HG02798 (cell line): ENCODE measurements around the gene ZNF862.
"Not testable (repeated sequence)": the region's sequence is repeated elsewhere in the genome, so short reads cannot be mapped to it uniquely, and the experiment has no call there.

Source experiments
- ATAC-seq: cut with Tn5 transposase; IDR thresholded peaks from one replicate; pipeline ENCODE4 v1.9.1; 2021; ENCODE audit warnings: mild to moderate bottlenecking; ENCODE audit not compliant: unreplicated experiment, poor library complexity

The ZNF862 gene

DNA sequence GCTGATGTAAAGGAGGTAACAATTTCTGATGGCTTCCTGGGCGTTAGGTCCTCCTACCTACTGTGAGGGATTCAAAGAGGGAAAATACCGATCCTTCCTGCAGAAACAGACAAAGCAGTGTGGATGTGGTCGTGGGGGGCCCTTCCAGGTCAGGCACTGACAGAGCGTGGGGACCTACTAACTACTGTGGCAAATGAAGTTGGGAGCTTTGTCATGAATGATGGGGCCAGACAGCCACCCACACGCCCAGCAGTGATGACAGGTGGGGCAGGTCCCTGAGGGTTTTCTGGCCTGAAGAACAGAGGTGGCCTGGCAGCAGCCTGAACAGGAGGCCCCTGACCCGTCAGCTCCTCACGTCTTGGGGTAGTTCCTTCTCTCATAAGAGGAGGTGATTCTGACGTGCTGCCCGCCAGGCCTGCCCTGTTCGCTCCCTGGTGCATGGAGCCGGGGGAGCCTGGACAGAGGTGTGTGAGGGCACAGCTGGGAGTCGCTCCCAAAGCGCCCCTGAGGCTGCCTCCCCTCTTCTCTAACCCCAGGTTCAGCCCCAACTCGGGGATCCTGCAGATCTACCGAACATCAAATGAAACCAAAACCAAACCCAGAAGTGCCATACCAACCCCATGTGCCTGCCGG, 39.8 kb downstream of the ZNF862 start:
- no peak for ATAC-seq

DNA sequence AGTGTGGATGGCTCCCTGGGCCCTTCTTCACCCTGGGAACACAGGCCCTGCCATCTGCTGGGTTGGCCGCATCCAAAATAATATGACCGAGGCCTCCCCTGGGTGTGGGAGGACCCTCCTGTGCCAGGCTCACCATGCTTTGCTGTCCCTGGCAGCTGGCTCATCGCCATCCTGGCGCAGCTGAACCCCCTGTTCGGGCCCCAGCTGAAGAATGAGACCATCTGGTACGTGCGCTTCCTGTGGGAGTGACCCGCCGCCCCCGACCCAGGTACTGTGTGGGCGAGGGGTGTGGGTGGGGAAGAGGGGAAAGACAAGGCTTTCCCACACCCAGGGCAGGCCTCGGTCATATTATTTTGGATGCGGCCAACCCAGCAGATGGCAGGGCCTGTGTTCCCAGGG, 40.3 kb downstream of the ZNF862 start:
- ATAC-seq: no peak

DNA sequence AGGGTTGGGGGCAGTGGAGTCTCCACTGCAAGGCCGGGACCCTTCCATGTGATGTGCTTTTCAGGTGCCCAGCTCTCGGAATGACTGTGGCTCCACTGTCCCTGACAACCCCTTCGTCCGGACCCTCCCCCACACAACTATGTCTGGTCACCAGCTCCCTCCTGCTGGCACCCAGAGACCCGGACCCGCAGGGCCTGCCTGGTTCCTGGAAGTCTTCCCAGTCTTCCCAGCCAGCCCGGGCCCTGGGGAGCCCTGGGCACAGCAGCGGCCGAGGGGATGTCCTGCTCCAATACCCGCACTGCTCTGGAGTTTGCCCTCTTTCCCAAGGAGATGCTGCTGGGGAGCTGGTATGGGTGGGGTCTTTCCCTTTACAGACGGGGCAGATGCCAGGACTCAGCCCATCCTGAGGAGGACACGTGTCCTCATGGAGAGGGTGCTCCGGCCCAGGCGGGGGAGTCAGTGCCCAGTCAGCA, 41.1 kb downstream of the ZNF862 start:
- ATAC-seq: no peak

DNA sequence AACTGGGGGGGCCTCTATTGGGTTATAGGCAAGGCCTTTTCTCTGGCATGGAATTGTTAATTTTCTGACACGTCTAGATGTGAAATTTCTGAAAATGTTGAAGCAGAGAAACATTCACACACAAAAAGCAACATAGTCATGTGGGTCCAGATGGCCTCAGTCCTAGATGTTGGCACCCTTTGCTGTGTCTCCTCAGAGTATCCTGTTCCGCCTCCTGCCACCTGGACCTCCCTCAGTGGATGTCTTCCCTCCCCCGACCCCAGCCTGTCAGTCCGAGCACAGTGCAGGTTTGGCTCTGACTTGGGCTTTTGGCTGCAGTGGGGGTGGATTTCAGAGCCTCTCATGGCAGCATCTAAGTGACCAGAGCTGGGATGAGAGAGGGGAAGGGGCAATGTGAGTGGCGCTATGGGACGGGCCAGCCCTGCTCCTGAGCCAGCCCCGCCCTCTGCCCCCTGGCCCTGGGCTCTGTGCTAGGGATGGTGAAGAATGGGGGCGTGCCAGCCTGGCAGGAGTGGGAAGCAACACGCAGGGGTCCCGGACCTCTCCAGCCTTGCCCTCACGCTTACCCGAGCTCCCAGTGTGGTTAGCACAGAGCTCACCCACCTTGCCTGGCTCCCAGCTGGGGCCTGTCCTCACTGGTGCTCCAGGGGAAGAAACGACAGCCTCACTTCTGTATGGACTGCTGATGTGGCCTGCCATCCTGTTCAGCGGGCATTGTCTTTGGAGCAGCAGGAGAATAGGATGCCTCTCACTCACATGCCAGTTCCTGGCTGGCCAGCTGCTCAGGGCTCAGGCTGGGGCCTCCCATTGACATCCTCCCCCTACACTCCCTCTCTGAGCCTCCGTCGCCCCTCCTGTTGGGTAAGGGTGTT, 41.8 kb downstream of the ZNF862 start:
- ATAC-seq: no peak

DNA sequence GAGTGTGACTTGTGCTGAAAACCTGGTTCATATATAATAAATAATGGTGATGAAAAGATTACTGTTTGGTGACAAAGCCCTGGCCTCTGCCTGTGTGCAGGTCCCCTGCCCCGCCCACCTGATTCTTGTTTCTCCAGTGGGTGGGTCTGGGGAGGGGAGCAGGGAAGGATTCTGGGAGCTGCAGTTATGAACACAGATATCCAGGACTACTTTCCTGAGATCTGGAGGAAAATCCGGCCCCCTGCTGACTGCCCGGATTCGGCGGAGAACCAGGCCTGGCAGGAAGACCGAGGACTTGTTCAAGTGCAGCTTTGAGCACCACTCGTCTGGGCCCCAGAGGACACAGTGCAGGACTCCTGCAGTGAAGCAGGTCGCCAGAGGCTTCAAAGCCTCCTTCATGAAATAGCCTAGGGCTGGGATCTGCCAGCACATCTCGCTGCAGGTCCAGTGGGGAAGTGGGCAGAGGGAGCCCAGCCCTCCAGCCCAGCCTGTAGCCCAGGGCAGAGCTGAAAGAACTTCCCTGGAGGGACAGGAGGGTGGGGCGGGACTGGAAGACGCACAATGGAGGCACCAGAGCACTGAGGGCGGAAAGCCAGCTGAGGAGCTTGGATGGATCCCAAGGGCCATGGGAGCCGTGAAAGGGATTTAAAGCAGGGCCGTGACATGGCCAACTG, 42.6 kb downstream of the ZNF862 start:
- no peak for ATAC-seq

DNA sequence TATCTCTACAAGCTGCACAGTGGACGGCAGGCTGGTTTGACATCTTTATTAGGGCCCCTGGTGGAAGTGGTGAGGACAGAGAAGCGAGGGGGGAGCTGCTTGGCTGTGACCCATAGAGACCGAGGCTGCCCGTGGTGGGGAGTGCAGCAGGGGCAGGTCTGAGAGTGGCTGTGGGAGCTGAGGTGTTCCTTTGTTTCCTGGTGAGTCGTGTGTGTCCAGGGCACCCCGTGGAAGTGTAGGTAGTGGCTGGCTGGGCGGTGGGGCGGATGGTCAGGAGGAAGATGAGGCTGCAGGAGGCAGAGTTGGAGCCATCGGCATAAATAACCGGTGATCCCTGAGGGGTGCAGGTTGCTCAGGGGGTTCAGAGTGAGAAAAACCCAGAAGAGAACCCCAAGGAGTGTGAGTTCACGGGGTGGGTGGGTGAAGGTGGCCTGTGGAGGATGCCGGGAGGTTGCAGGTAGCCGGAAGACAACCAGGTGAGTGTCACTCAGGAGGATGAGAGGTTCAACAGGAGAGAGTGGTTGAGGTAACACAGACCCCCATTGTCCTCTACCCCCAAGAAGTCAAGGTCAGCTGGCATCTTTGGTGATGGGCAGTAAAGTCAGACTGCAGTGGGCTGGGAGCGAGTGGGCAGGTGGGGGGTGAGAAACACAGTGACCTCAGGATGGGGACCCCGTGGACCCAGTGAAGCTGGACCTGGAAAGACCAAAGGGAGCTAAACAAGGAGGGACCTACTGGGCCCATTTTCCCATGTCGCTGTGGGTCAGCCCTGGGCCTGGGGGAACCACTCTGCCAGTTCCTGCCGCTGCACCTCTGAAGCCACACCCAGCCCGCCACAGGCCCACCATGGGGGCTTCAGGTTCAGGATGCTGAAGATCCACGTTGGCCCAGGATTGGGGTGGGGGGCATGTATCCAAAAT, 43.4 kb downstream of the ZNF862 start:
- no peak for ATAC-seq

DNA sequence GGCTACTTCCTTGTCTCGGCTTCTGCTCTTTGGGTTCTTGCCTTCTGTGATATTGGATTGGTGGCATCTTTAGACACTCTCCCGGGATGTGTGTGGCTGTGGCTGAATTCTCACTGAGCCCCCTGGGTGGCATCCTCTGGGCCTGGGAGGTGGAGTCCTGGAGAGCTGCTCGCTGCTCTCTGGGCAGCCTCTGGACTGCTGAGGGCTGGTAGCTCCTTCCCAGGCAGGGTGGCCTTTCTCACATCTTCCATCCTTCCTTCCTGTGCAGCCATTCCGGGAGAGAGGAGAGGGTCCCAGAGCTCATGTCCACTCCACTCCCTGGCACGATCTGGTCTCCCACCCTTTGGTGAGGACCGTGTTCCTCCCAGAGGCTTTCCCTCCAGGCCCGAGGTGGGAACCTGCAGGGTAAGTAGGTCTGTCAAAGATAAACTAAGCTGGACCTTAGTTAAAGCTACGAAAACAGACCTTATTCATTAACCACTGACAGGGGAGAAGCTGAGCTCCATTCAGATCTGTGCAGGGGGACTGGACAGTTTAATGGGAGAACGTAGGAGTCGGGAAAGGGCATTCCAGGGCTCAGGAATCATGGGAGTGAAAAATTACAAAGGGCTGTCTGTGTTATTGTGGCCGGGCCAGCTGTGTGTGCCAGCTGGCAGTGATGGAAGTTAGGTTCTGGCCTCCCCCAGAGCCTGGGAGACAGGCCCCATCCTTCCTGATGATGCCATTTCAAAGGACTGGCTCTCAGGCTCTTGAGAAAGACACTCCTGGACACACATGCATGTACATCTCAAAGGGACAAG, 44.3 kb downstream of the ZNF862 start:
- ATAC-seq: no peak

DNA sequence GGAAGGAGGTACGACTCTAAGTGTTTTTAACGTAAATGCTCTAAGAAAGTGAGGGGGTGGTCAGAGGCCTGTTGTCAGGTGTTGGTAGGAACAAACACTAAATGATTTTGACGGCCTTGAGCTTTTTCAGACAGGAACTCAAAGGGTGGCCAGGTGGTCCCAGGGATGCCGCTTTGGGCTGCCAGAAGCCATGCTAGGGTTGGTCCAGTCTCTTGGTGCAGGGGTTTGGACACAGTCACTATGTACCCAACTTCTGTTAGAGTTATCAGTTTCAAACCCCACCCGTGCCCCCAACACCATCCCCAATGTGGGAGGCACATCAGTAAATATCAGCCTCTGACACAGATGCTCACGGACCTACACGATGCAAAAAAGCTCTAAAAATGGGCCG, 44.9 kb downstream of the ZNF862 start:
- no peak for ATAC-seq

DNA sequence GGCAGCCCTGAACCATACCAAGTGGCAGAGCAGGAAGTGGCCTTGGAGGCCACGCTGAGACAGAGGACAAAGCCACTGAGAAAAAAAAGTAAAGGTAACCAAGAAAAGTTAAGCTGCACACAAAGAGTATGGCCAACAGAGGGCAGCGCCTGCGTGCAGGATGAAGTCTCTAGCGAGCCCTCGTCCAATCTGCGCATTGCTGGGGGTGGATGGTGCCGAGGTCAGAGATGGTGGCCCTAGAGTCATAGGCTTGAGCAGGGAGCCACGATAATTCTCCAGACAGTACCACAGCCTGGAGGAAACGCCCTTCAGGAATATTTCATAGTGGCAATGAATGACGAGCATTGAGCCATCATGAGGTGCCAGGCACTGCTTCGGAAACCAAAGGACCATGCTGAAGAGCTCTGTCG, 45.3 kb downstream of the ZNF862 start:
- peak; percentile 62 for ATAC-seq

DNA sequence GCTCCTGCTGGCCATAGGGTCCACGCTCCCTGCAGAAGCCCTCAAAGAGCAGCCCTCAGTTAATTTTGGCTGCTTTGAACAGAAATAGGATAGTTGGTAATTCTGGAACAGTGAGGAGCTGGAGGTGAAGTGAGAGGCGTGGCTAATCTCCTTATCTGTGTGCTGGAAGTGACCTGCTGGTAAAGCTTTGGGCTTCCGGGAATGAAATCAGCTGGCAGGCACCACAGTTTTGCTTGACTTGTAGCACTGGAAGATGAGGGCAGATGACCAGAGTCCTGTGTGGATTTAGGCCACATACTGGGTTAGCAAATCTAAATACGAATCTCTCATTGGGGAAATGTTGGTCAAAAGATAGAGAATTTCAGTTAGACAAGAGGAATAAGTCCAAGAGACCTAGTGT, 45.8 kb downstream of the ZNF862 start:
- no peak for ATAC-seq

DNA sequence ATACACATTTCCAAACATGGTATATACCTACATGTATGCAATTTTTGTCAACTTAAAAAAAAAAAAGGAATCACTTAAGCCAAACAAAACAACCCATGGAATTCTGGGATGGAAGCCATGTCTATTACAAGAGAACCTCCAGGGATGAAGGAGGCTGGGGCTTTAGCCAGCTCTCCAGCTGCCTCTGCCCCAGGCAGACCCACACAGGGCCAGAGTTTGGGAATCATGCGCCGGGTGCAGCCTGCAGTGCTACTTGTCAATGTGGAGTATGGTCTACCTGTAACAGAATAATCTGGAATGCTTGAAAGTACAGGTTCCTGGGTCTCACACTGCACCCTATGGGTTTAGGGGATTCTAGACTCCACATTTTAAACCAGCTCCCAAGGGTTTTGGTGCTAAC, 46.4 kb downstream of the ZNF862 start:
- ATAC-seq: no peak

DNA sequence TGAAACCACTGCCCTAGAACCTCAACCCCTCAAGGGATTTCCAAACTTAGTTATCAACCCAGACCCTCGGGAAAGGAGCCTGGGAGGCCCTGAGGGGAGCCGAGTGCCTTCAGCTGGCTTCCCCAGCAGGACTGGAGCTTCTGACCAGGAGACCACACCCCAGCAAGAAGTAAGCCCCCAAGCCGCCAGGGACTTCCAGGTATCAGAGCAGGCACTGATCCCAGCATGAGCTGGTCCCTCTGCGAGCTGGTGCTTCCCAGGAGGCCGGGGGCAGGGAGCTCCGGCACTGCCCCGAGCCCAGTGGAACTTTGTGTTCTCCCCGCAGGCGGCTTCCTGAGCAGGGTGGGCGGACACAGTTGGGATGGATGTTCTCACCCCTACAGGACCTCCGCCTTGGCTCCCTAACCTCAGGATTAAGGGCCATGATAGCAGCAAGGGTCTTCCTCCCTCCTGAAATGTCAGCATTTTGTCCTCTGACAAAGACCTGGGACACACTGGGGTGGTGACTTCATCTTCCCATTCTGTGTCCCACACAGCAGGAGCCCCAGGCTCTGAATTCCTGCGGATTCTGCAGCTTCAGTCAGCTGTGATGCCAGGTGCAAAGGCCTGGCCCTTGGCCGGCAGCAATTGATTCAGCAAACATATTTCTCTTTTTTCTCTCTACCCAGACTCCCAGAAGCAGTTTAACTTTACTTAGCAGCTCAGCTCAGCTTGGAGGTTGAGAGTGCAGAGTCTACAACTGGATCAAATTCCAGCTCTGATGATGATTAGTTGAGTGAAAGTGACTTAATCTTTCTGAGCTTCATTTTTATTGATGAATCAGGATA, 47.2 kb downstream of the ZNF862 start:
- no peak for ATAC-seq

DNA sequence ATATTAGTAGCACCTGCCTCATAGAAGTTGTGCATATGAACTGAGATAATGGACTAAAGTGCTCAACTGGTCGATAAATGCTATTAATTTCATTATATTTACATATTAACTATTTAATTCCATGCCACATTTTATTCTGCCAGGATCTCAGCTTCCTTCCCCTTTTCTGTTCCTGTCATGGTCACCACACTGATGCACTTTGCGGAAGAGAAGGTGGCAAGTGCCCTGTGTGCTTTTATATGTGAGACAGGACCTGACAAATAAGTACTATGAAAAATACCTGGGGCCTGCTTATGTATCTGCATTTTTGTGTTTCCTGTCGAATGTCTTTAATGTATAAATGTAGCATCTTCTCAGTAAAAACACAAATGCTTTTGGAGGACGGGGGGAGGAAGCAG, 47.8 kb downstream of the ZNF862 start:
- no peak for ATAC-seq

DNA sequence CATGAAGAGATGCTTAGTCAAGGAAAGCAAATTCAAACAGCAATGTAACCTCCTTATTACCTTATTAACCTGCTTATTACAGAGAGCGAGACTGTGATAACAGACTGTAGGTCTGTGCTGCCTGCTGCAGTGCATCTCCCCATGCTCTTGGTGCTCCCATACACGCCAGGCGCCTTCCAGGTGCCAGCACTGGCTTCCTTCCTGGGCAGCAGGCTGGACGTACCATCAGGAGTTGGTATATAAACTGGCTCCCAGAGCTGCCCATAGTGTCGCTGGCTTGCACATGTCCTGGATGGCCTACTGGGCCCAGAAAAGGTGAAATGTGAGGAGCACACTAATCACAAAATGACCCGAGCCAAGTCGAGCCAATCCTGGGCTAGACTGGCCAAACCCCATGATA, 49.1 kb downstream of the ZNF862 start:
- ATAC-seq: no peak

DNA sequence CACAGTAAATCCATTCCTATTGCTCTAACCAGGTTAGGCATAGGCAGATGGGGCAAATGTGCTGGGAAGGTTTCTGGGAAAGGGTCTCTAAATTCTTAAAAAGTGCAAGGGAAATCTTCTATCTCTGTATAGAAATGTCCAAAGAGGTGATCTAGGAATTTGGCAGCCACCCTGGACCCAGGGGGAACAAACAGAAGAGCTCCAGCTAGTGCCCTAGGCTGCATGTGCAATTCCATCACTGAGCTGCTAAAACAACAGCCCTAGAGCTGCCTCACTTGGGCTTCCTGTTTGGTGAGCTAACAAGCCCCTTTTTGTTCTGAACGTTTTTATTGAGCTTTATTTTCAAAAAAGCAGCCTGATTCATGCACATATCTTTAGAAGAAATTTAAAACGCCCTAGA, 52.5 kb downstream of the ZNF862 start:
- not testable (repeated sequence) for ATAC-seq

DNA sequence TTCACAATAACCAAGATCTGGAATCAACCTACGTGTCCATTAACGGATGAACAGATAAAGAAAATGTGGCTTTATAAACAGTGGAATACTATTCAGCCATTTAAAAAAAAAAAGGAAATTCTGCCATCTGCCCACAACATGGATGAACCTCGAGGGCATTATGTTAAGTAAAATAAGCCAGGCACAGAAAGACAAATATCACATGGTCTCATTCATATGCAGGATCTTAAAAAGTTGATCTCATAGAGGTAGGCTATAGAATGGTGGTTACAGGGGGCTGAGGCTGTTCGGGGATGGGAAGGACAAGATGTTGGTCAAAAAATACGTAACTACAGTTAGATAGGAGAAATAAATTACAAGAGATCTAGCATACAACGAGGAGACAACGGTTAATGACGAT, 56.8 kb downstream of the ZNF862 start:
- ATAC-seq: not testable (repeated sequence)

DNA sequence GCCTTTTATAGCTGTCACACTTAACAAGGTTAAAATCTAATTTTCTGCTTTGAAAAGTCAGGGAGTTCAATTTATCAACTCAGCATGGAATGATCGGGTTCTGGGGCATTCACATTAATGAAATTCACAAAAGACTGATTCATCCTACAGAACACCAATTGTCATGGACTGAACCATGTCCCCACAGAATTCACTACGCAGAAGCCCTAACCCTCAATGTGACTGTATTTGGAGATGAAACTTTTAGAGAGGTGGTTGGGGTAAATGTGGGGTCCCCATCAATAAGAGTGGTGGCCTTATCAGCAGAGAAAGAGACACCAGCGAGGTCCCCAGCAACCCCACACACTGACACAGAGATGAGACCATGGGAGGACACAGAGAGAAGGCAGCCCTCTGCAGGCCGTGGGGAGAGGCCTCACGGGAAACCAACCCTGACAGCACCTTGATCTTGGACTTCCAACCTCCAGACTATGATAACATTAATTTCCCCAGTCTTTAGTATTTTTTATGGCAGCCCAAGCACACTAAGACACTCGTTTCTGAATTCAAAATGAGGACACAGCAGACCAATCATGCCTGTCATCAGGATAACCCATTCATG, 69.7 kb downstream of the ZNF862 start:
- ATAC-seq: not testable (repeated sequence)

DNA sequence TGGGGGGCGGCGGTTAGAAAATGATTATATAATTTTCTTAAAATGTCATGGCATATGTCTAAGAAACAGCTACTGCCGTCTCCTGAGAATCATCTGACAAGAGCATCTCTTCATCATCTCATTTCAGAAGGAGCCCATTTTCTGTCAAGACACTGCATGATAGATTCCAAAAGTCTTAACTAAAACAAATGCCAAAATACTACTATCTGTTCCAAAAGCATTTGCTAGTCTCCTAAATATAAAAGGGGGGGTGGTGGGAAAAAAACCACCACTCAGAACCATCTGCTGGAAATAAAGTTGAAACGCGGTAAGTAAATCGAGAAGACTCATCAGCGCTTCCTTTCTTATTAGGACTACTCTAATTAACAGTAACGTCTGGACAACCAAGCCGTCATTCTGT, 72.0 kb downstream of the ZNF862 start:
- not testable (repeated sequence) for ATAC-seq
